Umbilical cord (tissue), 2 donors: Measurements from ENCODE around the gene RSPRY1. TPM values are rescaled to one million over a fixed set of nuclear protein-coding genes. Genes with fewer than 3 reads are reported as not detected.
"Not testable (repeated sequence)": the region's sequence is repeated elsewhere in the genome, so short reads cannot be mapped to it uniquely, and the experiment has no call there.

Experiments used
- DNase-seq: peaks from one replicate; pipeline ENCODE4 v3.0.0-alpha.2; 2015; ENCODE audit warnings: low spot score
- total RNA-seq: library from RNA; depleted of rRNA; stranded (reverse); fragments of >200 nt; gene quantifications from one replicate; pipeline ENCODE4 v1.2.3, GENCODE V29; 2014; ENCODE audit warnings: low replicate concordance; ENCODE audit not compliant: insufficient read depth

RSPRY1 gene
- total RNA-seq, 1 donor from 2014 or later, result 63.8 TPM

DNA sequence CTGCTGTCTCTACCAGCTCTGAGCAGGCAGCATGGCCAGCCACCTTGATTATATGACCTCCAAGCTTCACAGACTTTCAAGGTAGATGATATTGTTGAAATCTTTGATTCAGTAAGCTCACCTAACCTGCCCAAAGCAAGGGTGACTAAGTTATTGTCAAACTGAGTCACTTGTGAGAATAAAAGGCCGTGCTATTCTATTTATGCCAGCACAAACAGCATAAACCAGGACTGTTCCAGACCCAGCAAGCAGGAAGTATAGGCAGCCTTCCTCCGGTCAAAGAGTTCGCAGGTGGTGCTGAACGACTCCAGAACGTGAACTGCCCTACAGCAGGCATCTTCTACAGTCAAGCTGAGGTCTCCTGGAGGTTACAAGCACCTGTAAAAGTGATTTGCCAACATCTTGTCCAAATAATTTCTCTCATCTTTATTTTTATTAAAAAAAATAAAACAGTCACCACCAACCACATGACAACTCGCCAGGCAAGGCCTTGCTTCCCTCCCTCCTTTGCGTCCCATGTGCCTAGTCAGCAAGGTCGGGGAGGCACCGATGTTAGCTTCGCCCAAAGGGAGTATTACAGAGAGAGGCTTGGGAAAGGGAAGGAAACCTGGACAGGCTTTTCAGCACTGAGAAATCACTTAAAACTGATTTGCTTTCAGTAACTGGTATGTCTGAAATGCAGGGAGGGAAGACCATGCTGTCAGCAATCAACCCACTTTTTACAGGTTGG lies 69.7 kb downstream of the RSPRY1 start:
- DNase-seq, result no peak

DNA sequence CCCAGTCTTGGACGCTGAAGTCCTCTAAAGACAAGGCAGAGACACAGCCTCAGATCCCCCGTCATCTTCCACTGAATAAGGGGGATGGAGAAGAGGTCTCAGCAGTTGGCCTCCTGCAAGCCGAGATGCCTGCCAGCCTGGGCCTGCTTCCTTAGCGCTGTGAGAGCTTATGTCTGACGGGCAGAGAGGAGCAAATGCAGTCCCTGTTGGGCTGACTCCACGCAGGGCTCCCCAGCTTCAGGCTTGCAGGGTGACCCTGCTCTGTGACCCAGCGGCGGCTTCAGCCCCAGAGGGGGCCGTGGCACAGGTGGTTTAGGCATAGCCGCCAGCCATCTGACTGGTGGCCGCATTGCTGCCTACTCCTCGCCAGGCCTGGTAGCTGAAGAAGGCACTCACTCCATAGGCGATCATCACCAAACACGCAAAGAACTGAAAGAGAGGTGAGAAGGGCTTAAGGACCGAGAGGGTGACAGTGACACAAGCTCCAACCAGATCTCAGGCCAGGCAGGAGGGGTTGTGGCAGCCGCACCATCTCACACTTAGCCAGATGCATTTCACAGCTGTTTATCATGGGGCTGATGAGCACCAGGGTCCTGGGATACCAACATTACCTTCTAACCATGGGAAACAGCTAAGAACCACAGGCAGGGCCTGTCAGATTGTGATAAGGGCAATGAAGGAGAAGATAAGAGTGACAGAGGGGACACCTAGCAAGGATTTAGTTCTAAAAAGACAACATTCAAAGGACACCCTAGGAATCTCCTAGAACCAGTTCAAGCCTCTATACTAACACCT lies 70.7 kb downstream of the RSPRY1 start:
- DNase-seq, result no peak

DNA sequence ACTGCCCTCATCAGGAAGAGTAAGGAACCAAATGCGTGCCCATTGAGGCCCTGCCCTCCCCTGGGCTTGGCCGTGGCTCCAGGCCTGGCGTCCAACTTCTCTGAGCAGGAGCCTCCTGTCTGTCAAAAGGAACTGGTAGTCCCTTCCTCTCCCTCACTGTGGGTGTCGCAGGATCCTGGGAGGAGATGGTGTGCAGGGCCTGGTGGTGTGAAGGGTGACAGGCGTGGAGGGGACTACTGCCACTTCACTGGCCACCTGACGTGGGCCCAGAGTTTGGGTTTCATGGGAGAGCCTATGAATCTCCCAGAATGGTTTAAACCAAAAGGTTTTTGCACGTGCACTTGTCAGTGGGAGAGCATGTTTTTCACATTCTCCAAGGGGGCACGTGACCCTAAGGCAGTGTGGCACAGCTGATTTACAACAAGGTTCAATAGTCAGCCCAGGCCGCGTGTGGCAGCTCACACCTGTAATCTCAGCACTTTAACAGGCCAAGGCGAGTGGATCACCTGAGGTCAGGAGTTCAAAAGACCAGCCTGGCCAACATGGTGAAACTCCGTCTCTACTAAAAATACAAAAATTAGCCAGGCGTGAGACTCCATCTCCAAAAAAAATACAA lies 71.4 kb downstream of the RSPRY1 start:
- no peak for DNase-seq

DNA sequence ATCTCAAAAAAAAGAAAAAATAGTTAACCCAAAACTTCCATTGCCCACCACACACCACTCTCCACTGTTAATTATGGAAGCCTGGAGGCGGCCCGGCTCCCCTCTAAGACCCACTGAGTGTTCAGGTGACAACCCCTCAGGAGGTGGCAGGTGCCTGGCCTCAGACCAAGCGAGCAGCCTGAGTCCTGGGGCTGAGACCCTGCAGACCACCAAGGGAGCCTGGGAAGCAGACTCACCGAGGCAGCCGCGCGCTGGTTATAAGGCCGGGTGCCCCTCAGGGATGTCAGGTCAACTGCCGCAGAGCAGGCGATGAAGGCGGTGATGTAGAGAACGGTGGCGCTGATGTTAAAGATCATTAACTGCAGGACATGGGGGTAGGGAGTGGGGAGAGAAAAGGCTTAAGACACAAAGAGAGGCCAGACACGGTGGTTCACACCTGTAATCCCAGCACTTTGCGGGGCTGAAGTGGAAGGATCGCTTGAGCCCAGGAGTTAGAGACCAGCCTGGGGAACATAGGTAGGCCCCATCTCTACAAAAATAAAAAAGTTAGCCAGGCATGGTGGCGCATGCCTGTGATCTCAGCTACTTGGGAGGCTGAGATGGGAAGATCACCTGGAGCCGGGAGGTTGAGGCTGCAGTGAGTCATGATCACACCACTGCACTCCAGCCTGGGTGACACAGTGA lies 72.2 kb downstream of the RSPRY1 start:
- no peak for DNase-seq

DNA sequence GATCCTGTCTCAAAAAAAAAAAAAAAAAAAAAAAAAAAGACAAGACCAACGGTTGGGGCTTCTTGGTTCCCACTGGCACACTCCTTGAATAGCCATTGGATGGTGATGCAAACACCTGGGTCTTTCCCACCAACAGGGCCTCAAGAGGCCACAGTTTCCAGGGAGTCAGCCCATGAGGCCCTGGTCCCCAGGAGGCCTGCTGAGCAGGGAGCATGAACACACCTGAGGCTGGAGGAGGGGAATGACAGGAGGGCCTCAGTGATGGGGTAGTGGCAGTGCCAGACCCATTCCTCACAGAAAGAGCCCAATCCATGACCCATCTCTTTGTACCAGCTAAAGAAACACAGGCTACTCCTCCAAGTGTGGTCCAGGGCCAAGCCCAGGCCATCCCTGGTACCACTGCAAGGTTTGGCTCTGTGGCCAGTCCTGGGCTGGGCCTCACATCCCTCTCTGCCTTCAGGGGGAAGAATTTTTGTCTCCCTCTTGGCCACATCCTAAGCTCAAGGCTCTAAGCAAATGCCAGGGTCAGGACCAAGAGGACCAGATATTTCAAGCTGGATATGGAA lies 72.9 kb downstream of the RSPRY1 start:
- DNase-seq, result no peak

DNA sequence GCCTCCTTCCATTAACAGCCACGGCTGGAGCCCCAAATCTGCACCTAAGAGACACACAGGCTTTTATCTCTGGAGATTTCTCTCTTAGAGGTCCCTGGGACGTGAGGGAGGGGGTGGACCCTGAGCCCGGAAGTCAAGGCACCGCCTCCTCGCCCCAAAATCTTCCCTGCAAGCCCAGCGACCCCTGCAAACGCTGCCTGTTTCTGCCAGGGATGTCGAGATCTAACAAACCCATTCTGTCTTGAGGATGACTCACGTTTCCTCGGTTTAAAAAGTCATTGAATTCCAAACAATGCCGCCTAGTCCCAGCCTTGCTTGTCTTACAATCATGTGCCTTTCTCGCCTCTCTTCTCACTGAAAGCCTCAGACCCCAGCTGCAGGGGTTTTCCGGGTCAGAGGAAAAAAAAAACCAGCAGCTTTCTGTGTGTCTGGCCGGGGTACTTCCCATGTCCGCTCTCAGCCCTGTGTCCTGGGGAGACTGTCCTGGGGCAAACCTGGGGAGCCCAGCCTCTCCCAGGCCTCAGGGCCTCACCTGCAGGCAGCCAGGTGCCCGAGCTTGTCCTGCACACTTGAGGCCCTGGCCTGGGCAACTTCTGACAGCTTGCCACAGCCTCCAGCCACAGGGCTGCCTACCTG lies 74.3 kb downstream of the RSPRY1 start:
- DNase-seq, result peak; percentile 44

DNA sequence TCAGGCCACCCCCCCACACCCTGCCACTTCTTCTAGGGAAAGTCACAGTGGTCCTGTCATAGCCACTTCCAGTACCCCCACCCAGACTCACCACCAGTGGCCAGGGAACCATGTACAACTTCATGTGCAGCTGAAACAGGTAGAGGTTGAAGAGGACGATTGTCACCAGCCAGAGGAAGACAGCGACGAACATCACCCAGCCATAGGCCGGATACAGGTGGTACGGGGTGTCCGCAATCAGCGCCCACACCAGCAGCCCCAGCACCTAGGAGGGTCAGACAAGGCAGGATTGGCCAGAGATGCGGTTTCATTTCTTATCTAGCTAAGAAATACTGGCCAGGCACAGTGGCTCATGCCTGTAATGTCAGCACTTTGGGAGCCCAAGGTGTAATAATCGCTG lies 75.7 kb downstream of the RSPRY1 start:
- DNase-seq, result no peak

DNA sequence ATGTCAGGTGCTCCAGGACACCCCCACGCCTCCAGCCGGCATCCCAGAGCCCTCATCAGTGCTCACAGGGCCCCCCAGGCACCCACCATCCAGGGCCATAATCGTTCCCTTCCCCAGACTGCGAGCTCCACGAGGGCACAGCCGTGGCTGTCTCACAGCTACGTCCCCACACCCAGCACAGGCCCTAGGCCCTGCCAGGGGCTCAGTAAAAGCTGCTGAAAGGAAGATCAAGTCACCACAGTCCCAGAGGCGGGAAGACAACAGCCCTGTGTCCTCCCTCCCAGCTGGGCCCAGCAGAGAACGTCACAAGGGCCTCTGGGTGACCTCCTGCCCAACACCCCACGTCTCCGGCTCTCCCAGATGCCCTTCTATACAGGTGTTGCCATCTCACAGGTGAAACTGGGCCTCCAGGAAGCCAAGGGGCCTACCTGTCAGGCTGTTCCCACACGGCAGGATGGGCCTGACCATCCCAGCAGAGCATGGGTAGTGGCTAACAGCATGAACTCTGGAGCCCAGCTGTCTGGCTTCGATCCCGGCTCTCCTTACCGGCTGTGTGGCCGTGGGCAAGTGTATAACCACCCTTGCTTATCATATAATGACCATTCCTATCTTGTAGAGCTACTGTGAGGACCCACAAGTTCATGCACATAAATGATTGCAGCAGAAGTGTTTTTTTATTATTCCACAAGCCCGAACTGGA lies 76.9 kb downstream of the RSPRY1 start:
- DNase-seq, result no peak

DNA sequence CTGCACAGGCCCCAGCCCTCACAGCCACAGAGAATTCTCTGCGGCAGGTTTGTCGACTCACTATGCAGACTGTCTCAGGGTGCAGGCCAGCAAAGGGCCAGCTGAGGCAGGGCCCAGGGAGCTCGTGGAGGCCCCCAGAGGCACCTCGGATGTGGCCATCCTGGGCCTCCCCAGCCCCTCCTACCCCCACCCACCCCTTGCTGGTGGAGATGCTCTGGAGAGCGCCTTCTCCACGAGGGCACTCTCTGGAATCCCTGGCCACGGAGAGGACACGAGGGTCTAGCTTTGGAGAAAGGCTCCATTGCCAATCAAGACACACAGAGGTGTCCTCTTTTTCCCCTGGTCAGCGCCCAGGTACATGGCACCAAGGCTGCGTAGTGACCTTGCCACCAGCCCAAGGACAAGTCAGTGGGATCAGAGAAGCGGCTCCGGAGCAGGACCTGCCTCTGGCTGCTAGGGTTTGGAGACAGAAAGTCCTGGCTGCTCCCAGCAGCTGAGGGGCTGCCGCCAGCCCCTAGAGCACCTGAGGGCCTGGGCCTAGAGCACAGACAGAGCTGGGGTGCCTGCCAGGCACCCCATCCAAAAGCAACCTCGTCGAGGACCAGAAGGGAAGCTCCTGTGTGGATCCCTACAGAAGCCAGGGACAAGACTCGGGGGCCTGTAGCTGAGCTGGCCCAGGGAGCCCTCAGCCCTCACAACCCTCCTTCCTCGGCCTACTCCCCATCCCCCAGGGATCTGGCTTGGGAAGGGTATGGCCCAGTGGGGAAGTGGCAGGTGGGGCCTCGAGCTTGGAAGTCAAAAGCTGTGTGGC lies 77.6 kb downstream of the RSPRY1 start:
- DNase-seq, result no peak

DNA sequence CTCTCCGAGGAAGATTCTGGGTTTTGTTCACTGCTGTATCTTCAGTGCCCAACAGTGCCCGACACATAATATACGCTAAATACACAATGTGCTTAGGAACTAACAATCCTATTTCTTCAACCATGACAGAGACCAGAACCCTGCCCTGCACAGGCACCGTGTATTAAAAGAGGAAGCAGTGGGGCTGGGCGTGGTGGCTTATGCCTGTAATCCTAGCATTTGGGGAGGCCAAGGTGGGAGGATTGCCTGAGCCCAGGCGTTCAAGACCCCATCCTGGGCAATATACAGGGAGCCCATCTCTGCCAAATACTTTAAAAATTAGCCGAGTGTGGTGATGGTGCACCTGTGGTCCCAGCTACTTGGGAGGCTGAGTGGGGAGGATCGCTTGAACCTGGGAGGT lies 78.3 kb downstream of the RSPRY1 start:
- DNase-seq, result no peak

DNA sequence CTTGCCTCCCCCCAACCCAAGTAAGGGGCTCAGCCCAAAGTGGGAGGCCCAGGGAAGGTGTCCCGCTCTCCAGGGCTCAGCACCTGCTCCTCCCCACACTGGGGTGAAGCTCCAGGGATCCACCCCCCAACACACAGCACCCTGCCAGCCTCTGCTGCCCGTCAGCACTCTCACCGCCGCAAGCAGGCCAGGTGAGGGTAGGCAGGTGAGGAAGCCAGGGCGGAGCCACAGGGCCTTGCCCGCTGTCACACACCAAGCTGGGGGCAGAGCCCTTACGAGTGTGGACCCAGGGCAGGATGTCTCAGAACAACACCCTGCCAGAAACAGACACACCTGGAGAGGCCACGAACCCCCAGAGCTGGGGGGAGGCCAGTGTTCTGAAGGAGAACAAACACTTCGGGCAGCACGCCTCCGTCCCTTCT lies 78.8 kb downstream of the RSPRY1 start:
- no peak for DNase-seq

DNA sequence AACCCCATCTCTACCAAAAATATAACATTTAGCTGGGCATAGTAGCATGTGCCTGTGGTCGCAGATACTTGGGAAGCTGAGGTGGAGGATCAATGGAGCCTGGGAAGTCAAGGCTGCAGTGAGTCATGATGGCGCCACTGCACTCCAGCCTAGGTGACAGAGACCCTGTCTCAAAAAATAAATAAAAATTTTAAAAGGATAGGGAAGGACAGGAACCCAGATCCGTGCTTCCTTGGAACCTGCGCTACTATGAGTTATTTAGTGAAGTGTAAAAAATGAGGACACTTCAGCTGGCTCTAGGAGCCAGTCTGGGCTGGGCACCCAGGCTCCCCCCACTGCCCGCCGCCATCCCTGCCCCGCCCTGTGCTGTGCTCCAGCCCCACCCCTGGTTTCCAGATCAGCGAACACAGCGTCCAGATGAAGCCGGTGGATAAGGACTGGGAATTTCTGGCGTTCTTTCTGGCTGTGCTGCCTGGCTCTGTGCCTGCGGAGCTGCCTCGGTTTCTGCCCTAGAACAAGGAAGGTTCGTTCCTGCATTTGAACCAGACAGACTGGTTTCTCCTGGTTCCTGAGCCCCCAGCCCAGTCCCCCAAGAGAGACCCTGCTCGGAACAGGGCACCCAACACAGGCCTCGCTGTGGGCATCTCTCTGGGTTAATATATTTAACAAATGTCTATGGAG lies 79.9 kb downstream of the RSPRY1 start:
- peak; percentile 90 for DNase-seq

DNA sequence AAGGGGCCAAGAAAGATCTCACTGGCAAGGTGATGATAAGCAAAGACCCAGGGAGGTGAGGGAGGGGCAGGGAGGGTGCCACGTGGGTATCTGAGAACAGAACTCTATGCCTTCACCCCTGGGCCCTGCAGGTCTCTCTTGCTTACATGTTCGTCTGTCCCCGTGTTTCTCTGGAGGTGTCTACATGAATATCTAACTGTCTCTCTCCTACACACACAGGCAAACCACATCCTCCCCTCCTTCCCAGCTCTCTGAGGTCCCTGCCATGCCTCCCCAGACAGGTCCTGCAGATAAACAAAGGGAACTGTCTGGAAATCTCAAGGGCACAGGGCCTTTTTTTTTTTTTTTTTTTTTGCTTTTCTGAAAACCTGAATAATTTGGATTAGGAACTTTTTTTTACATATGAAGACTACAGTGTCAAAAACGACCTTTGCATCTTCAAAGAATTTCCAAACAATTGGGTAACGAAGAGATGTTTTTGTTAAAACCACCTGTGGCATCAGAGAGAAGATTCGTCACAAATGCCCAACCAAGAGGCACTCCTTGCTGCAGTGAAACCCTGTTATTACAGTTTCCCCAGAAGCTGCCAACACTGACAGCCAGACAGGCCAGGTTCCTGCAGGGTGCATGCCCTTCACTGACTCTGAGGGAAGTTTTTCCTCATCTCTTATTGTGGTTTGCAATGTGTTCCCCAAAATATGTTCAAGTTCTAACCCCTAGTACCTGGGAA lies 80.6 kb downstream of the RSPRY1 start:
- DNase-seq, result no peak

DNA sequence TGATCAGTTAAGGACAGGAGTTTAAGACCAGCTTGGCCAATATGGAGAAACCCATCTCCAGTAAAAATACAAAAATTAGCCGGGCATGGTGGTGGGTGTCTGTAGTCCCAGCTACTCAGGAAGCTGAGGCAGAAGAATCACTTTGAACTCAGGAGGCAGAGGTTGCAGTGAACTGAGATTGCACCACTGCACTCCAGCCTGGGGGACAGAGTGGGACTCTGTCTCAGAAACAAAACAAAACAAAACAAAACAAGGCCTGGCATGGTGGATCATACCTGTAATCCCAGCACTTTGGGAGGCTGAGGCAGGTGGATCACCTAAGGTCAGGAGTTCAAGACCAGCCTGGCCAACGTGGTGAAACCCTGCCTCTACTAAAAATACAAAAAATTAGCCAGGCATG lies 81.2 kb downstream of the RSPRY1 start:
- DNase-seq, result not testable (repeated sequence)

DNA sequence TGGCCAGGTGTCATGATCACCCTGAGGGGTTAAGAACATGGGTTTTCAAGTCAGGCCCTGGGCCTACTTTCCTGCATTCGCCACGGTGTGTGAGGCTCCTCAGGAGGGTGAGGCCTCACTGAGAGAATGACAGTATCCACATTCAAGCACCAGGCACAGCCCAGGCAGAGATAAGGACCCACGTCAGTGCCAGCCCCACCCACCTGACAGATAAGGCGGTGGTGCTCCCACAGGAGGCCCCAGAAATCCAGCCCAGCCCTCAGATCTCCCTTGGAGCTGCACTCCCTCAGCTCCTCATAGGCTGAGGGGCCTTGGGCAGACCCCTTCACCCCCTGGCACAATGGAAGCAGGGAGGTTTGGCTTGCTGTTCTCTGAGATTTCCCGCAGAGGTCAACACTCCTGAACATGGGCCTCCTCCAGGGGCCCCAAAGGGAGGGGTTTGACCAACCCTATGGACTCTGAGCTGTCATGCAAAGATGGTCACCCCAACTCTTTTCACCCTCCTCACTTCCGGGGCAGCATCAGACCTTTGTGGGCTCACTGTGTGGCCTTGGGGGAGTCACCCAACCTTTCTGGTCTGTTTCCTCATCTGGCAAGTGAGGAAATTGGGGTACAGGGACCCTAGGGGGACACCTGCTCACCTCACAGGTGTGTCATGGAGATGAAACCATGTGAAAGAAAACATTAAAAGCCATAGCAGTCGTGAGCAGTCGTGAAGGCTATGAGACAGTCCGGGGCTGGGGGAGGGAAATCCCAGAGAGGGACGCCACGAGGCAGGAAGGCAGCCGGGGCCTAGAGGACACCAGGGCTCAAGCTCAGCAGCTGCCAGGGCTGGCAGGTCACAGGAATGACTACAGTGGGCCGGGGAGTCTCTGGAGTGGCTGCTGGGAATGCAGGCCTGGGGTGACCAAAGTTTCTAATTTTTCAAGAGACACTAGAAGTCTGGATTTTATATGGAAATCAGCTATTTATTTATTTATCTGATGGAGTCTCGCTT lies 83.0 kb downstream of the RSPRY1 start:
- peak; percentile 86 for DNase-seq

DNA sequence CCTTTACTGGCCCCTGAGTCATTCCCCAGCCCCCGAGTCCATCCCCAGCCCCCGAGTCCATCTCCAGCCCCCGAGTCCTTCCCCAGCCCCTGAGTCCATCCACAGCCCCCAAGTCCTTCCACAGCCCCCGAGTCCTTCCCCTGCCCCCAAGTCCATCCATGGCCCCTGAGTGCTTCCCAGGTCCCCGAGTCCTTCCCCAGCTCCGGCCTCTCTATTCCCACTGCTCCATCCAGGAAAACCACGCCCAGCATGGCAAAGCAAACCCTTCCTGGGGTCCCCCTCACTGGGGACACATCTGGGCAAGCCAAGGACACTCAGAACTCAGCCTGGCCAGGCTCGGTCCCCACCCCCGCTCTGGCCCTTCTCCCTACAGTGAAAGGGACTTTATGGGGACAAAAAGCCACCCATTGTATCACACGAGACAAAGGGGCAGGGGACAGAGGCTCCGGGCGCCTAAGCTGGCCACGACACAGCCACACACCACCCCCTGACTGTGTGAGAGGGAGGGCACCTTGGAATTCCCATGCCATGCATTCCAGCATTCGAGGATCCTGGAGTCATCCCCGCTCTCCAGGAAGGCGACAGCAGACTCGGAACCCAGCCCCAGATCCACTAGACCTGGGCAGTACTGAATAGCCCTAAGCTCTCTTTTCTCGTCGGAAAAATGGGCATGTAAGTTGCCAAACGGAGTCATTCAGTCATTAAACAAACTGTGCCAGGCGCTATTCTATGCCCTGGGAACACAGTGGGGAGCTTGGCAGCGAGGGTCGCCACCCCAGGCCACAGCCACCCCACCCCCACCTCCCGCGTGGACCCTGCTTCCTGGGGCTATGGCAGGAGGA lies 84.3 kb downstream of the RSPRY1 start:
- DNase-seq, result no peak

DNA sequence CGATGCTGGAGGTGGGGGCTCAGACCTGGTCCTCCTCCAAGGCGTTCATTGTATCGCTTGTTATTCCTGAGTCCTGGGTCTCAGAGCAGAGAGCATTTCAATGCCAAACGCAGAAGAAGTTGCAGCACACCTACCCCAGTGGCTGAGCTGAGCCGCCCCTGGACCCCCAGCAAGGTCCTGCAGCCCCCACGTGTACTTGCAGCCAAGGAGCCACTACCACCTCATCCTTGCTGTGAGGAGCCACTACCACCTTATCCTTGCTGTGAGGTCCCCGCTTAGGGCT lies 84.9 kb downstream of the RSPRY1 start:
- no peak for DNase-seq
